Fibroblast of skin of left biceps (primary cell): ENCODE results near the gene DZANK1.
"Not testable (repeated sequence)": the region's sequence is repeated elsewhere in the genome, so short reads cannot be mapped to it uniquely, and the experiment has no call there.

Experiments used
- DNase-seq, 2 experiments: peaks; one replicate each; pipeline ENCODE4 v3.0.0-alpha.2; 2013; ENCODE audit warnings: low read depth in 2 of 2

DZANK1 gene

GRCh38 chr20:18466894-18467730, at the start of gene DZANK1, which contains the start of gene POLR3F:
DZANK1 (minus strand) TSS chr20:18467030; CDS start chr20:18465358, 1,672 bp downstream.
POLR3F (plus strand) TSS chr20:18467390; CDS start chr20:18467507, 117 bp downstream.
- DNase-seq: peak; percentile 88 to 90

- DNase-seq: no peak
Observed at GRCh38 chr20:18515973-18516372, 49.1 kb upstream of the DZANK1 start.

- DNase-seq: no peak
Observed at GRCh38 chr20:18514127-18514526, 47.3 kb upstream of the DZANK1 start.

- no peak for DNase-seq
Observed at GRCh38 chr20:18513208-18513607, 46.4 kb upstream of the DZANK1 start.

GRCh38 chr20:18511571-18511970, 44.7 kb upstream of the DZANK1 start:
- DNase-seq: no peak

GRCh38 chr20:18507218-18508191, 40.7 kb upstream of the DZANK1 start, which contains the start of gene SEC23B:
SEC23B (plus strand) TSS chr20:18507940; CDS start chr20:18510836, 2,896 bp downstream.
- peak; percentile 84 to 87 for DNase-seq

GRCh38 chr20:18506744-18507143, 39.9 kb upstream of the DZANK1 start:
- no peak for DNase-seq

- DNase-seq: no peak
Observed at GRCh38 chr20:18504479-18505060, 37.7 kb upstream of the DZANK1 start.

GRCh38 chr20:18501672-18502071, 34.8 kb upstream of the DZANK1 start:
- DNase-seq: not testable (repeated sequence)

GRCh38 chr20:18497603-18498002, 30.8 kb upstream of the DZANK1 start:
- DNase-seq: no peak

GRCh38 chr20:18496740-18497592, 30.1 kb upstream of the DZANK1 start, which contains the start of gene RBBP9:
RBBP9 (minus strand) TSS chr20:18497225; CDS start chr20:18497167, 58 bp downstream.
- DNase-seq: peak; percentile 33 to 36

GRCh38 chr20:18496042-18496441, 29.2 kb upstream of the DZANK1 start:
- no peak for DNase-seq

- DNase-seq: no peak
Observed at GRCh38 chr20:18488301-18488700, 21.5 kb upstream of the DZANK1 start.

- DNase-seq: no peak
Observed at GRCh38 chr20:18481596-18481995, 14.8 kb upstream of the DZANK1 start.

GRCh38 chr20:18477821-18478220, 11.0 kb upstream of the DZANK1 start:
- DNase-seq: no peak

- no peak for DNase-seq
Observed at GRCh38 chr20:18477218-18477617, 10.4 kb upstream of the DZANK1 start.

GRCh38 chr20:18466574-18466893, 296 bp downstream of the DZANK1 start:
- no peak for DNase-seq

- DNase-seq: no peak
Observed at GRCh38 chr20:18465536-18466200, 1.2 kb downstream of the DZANK1 start.

GRCh38 chr20:18456600-18456999, 10.2 kb downstream of the DZANK1 start:
- no peak for DNase-seq

- DNase-seq: no peak
Observed at GRCh38 chr20:18443886-18444285, 22.9 kb downstream of the DZANK1 start.
